ENCODE results near the gene GRM8. TPM values are rescaled to one million over a fixed set of nuclear protein-coding genes. Genes with fewer than 3 reads are reported as not detected.

GRM8 gene
- polyA plus RNA-seq, 1 donor (not counting 4 experiments of a cell fraction or from before 2014, with no cell fraction given), result not detected

GRCh38 chr7:126948664-126949063 lies 304.1 kb downstream of the GRM8 start:
- Histone ChIP-seq H2AFZ (ENCODE audit: control insufficient read depth, low read length) (no peak overlapping the region), H3K27ac (ENCODE audit: control insufficient read depth, insufficient read depth, low read length) (no peak overlapping the region), H3K27me3 (ENCODE audit: control insufficient read depth, extremely low read depth, insufficient read depth, low read length) (no peaks in the 10 kb centered on the region), H3K79me2 (ENCODE audit: control insufficient read depth, insufficient read depth, low read length) (no peaks in the 10 kb centered on the region), H3K36me3 (ENCODE audit: control insufficient read depth in 2 of 2, extremely low read depth in 1 of 2, insufficient read depth in 2 of 2, low read length in 2 of 2) (no peaks in the 10 kb centered on the region), H3K9ac (ENCODE audit: control insufficient read depth, extremely low read depth, insufficient read depth, low read length) (no peak overlapping the region), H3K4me3 (ENCODE audit: control insufficient read depth in 2 of 3, extremely low read depth in 1 of 3, insufficient read depth in 2 of 3, low read depth in 1 of 3, low read length in 3 of 3) (no peak overlapping the region), H3K9me1 (ENCODE audit: control insufficient read depth, extremely low read depth, insufficient read depth, low read length) (no peaks in the 10 kb centered on the region), H3K9me3 (ENCODE audit: control insufficient read depth, low read depth, low read length) (no peaks in the 10 kb centered on the region), H4K20me1 (ENCODE audit: control insufficient read depth, extremely low read depth, insufficient read depth, low read length) (no peaks in the 10 kb centered on the region), H3K4me1 (ENCODE audit: control insufficient read depth, extremely low read depth, insufficient read depth, low read length) (no peaks in the 10 kb centered on the region), H3K4me2 (ENCODE audit: control insufficient read depth, extremely low read depth, insufficient read depth, low read depth, low read length) (no peak overlapping the region)
- TF ChIP-seq EZH2 (IDR thresholded peaks at IDR 0.05; ENCODE audit: low read length) (no peak), CTCF (optimal IDR thresholded peaks at IDR 0.05 in 1 of 3, IDR thresholded peaks at IDR 0.05 in 1 of 3, conservative IDR thresholded peaks at IDR 0.05 in 1 of 3; ENCODE audit: extremely low read depth in 1 of 3, insufficient read depth in 2 of 3, low read length in 3 of 3) (no peak)
- dilution Hi-C loops (cut with MboI; ENCODE audit: extremely low pct_ligation_motif_present, low sequenced_read_pairs), result no loop called here
- no peak for FAIRE-seq
- DNase-seq (ENCODE audit: low read depth, low spot score), result no peak

DNA sequence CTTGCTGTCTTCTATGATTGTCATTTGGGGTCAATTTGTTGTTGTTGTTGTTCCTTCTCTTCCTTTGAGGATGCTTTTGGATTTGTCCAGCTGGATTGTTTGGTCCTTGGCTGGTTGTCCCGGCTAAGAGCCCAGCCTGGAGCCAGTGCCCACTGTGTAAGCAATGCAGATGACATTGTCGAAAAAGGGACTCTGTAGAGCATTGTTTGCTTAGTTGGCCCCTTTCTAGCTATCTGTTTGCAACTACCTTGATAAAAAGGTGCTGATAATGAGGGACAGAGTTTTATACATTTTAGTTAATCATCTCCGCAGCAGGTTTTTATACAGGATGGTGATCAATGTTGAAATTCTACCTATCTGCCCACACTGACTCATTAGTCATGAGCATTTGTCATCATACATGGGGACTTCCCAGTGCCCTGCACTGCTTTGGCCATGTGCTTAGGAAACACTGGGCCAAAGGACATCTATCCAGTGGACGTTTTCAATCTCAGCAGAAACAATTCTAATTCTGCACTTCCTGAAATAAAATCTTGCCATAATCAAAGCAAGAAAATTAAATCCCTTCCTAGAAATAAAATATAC lies 311.9 kb downstream of the GRM8 start:
- dilution Hi-C loops (cut with MboI; ENCODE audit: extremely low pct_ligation_motif_present, low sequenced_read_pairs), result no loop called here
- no peak overlapping the region for H3K27ac ChIP-seq (ENCODE audit: control insufficient read depth, insufficient read depth, low read length)
- H3K4me1 ChIP-seq (ENCODE audit: control insufficient read depth, extremely low read depth, insufficient read depth, low read length), result no peaks in the 10 kb centered on the region
- H3K79me2 ChIP-seq (ENCODE audit: control insufficient read depth, insufficient read depth, low read length), result no peaks in the 10 kb centered on the region
- H3K36me3 ChIP-seq (ENCODE audit: control insufficient read depth in 2 of 2, extremely low read depth in 1 of 2, insufficient read depth in 2 of 2, low read length in 2 of 2), result no peaks in the 10 kb centered on the region
- H2AFZ ChIP-seq (ENCODE audit: control insufficient read depth, low read length), result no peak overlapping the region
- no peaks in the 10 kb centered on the region for H3K9me3 ChIP-seq (ENCODE audit: control insufficient read depth, low read depth, low read length)
- no peaks in the 10 kb centered on the region for H4K20me1 ChIP-seq (ENCODE audit: control insufficient read depth, extremely low read depth, insufficient read depth, low read length)
- H3K9ac ChIP-seq (ENCODE audit: control insufficient read depth, extremely low read depth, insufficient read depth, low read length), result no peak overlapping the region
- DNase-seq (ENCODE audit: low read depth, low spot score), result no peak
- no peak overlapping the region for H3K4me2 ChIP-seq (ENCODE audit: control insufficient read depth, extremely low read depth, insufficient read depth, low read depth, low read length)
- no peaks in the 10 kb centered on the region for H3K9me1 ChIP-seq (ENCODE audit: control insufficient read depth, extremely low read depth, insufficient read depth, low read length)
- no peak overlapping the region for H3K4me3 ChIP-seq (ENCODE audit: control insufficient read depth in 2 of 3, extremely low read depth in 1 of 3, insufficient read depth in 2 of 3, low read depth in 1 of 3, low read length in 3 of 3)
- no peak for FAIRE-seq
- H3K27me3 ChIP-seq (ENCODE audit: control insufficient read depth, extremely low read depth, insufficient read depth, low read length), result no peaks in the 10 kb centered on the region
- TF ChIP-seq EZH2 (IDR thresholded peaks at IDR 0.05; ENCODE audit: low read length) (no peak), CTCF (optimal IDR thresholded peaks at IDR 0.05 in 1 of 3, IDR thresholded peaks at IDR 0.05 in 1 of 3, conservative IDR thresholded peaks at IDR 0.05 in 1 of 3; ENCODE audit: extremely low read depth in 1 of 3, insufficient read depth in 2 of 3, low read length in 3 of 3) (no peak)
